ENCODE results near the gene LRIG1.

Gene LRIG1

GRCh38 chr3:66502245-66502874, 1.5 kb upstream of the LRIG1 start:
- DNase-seq: no peak

GRCh38 chr3:66501483-66502244, 842 bp upstream of the LRIG1 start:
- DNase-seq: no peak

GRCh38 chr3:66499881-66500575, 794 bp downstream of the LRIG1 start:
- peak; percentile 35 for DNase-seq

- no peak for DNase-seq
Observed at GRCh38 chr3:66498687-66499621, 1.9 kb downstream of the LRIG1 start.

GRCh38 chr3:66497985-66498671, 2.7 kb downstream of the LRIG1 start:
- no peak for DNase-seq

DNA sequence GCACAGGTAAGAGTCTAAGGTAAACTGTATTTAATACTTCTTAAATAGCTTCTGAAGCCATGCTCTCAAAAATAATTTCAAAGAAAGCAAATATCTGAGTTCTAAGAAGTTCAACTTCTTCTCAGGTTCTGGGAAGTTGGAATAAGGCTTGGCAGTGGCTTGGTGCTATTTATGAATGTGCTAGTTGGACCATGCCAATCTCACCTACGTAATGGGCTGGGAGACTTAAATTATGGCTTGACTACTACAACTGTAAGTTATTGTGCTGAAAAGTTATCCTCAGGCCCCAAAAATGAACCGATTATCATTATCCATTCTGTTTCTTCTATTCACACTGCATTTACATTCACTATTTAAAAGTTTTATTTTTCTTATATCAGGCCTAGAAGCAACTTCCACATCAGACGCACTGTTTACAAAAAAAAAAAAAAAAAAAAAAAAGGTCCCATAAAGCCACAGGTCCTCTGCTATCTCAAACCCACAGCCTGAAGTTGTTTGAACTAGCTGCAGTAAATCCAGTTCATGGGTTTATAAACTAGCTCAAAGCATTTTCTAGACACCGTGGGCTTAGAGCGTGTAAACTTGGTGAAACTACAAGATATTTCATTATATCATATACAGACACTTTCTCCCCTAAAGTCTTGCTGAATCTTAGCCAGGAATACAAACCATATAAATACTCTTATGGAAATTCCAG, 3.4 kb downstream of the LRIG1 start:
- no peak for DNase-seq

DNA sequence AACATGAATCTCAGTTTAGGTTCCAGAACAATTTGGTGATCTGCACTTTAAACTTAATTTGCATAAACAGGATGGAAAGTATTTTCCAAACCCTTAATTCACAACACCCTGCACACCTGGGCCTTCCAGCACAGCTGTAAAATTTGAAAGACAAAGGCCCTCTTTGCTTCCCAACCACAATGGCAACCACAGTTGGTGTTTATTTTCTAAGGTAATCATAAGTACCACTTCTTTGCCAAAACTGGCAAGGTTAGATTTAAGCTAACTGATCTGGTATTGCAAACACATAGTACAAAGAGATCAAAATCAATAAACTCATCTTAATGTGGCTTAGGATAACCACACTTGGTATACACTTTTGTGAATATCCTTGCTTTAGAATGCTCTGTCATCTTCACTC, 4.1 kb downstream of the LRIG1 start:
- no peak for DNase-seq

GRCh38 chr3:66496301-66496700, 4.5 kb downstream of the LRIG1 start:
- DNase-seq: no peak

DNA sequence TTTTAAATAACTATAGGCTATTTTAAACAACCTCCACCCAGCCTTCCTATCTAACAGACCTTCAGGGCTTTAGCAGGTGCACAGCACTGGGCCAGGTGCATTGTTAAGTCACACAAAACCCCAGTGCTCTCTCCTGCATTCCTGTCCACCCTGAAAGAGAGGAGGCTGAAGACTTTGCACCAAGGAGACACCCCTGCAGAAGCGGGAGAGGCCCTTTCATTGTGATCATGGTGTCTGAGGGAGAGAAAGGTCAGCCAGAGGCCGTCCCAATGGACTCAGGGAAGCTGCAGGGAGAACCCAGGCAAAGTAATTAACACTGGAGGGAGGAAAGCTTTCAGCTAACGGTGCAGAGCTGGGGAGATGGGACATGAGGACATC, 5.2 kb downstream of the LRIG1 start:
- DNase-seq: no peak

- peak; percentile 31 for DNase-seq
Observed at GRCh38 chr3:66494959-66495667, 5.7 kb downstream of the LRIG1 start.

GRCh38 chr3:66493458-66494099, 7.2 kb downstream of the LRIG1 start:
- DNase-seq: no peak

- no peak for DNase-seq
Observed at GRCh38 chr3:66492672-66493071, 8.2 kb downstream of the LRIG1 start.

DNA sequence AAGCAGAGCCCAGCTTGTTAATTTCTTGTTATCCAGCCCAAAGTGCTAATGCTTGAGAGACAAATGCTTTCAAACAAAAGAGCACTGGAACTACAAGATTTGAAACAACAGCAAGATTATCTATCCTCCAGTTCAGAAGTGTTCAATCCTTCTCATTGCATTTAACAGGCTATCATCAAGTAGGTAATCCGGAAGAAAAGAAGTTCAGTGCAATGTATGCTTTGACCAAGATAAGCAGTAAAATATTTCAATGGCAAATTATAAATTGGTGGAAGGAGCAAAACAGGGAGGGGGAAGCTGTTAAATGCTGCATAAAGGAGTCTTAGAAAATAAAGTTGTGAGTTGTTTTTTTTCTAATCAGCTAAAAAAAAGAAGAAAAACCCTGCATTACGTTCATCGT, 8.8 kb downstream of the LRIG1 start:
- no peak for DNase-seq

DNA sequence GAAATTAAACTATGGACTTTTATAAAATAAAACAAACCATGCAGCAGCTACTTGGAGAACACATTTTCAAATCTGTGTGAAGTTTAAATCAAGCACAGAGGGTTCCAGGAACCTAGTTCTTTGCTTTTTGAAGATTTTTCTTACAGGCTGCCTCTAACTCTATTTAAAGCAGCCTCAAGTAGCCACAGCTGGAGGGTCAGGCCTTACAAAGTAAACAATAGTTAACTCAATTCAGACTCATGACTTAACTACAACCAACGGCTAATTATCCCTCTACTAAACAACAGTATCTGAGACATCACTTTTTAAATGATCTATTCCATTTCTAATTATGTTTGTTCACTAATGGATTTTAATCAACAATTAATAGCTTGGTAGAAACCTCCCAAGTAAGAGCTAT, 9.8 kb downstream of the LRIG1 start:
- no peak for DNase-seq

DNA sequence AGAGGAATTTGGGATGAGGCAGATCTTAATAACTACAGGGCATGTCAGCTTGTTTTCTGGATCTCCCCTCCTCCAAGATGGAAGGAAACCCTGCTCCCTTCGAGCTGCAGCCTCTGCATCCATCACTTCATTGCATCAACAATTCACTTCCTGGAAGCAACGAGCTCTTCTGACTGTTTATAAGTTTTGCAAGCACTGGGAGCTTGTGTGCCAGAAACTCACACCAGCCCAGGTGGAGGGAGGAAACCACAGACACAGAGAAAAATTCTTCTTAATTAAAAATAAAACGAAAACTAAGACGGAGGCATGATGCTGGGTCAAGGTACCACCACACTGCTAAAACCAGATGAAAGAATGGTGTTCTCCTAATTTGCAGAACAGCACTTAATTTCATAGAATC, 10.6 kb downstream of the LRIG1 start:
- DNase-seq: peak; percentile 74

GRCh38 chr3:66489581-66489980, 11.2 kb downstream of the LRIG1 start:
- peak; percentile 38 for DNase-seq

DNA sequence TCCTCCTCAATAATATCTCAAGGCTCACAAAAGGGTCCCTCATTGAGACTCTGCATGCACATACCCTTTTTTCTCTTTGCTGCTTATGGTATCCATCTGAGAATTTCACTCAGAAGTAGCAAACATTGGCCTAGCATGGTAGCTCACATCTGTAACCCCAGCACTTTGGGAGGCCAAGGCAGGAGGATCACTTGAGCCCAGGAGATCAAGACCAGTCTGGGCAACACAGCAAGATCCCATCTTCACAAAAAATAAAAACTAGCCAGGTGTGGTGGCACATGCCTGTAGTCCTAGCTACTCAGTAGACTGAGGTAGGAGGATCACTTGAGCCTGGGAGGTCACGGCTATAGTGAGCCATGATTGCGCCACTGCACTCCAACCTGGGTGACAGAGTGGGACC, 11.7 kb downstream of the LRIG1 start:
- no peak for DNase-seq

GRCh38 chr3:66488492-66488891, 12.3 kb downstream of the LRIG1 start:
- DNase-seq: no peak

GRCh38 chr3:66487465-66487864, 13.4 kb downstream of the LRIG1 start:
- no peak for DNase-seq

DNA sequence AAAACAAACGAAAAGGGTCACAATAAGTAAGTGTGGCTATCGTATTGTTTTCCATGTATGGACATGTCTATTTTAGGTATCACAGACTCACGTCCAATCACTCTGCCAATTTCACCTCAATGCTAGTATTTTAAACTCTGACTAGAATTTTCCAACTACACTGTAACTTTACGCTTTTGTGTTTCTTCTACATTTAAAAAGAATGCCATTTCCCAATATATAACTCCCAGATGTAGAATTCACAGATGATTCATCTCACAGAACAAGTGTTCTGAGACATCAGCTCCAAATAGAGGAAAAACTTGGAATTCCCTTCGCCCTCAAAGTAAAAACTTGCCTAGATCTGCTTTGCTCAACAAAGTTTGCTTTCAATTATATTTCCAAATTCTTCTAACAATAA, 14.2 kb downstream of the LRIG1 start:
- DNase-seq: no peak

DNA sequence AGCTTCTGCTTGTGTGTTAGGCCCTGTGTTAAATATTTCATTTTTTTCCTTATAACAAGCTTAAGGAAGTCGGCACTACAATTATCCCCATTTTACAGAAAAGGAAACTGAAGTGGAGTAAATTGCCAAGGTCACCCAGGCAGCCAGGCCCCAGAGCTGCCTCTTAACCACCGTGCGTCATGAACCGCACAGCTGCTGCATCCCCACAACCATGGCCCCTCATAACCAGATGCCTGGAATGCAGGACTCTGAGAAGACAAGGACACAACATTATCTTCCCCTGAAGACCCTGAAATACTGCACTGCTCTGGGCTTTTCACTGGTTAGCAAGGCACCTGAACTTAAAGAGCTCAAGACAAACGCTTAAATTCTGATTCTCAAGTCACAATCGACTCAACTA, 14.6 kb downstream of the LRIG1 start:
- no peak for DNase-seq
